Esophagus (tissue), 2 donors: ENCODE data around the gene BCORL1. TPM values are rescaled to one million over a fixed set of nuclear protein-coding genes. Genes with fewer than 3 reads are reported as not detected.

Experiments
- H3K27ac ChIP-seq, 2 donors: one replicate each; pipeline ENCODE4 v1.5.1; 2013; ENCODE audit warnings: low read depth in 2 of 2, mild to moderate bottlenecking in 2 of 2, inconsistent platforms in 1 of 2, low read length in 1 of 2, moderate library complexity in 1 of 2
- H3K27me3 ChIP-seq, 2 donors: one replicate each; pipeline ENCODE4 v1.6.1; 2013; ENCODE audit warnings: low read length in 2 of 2, control low read depth in 1 of 2, mild to moderate bottlenecking in 1 of 2; ENCODE audit not compliant: insufficient read depth in 2 of 2, control insufficient read depth in 1 of 2
- H3K36me3 ChIP-seq, 2 donors: one replicate each; pipeline ENCODE4 v1.6.1; 2013; ENCODE audit warnings: low read length in 1 of 2; ENCODE audit not compliant: control insufficient read depth in 2 of 2, insufficient read depth in 2 of 2
- H3K4me1 ChIP-seq, 2 donors: one replicate each; pipeline ENCODE4 v1.6.1; 2013; ENCODE audit warnings: low read length in 1 of 2; ENCODE audit not compliant: control insufficient read depth in 2 of 2, insufficient read depth in 2 of 2
- H3K4me3 ChIP-seq, 2 donors: one replicate each; pipeline ENCODE4 v1.5.1; 2013; ENCODE audit warnings: low read length in 2 of 2, mild to moderate bottlenecking in 2 of 2, low read depth in 1 of 2, moderate library complexity in 1 of 2
- H3K9me3 ChIP-seq, 2 donors: one replicate each; pipeline ENCODE4 v1.6.1; 2013; ENCODE audit warnings: mild to moderate bottlenecking in 2 of 2, low read depth in 1 of 2, low read length in 1 of 2, moderate library complexity in 1 of 2; ENCODE audit not compliant: control insufficient read depth in 2 of 2, insufficient read depth in 1 of 2
- WGBS, 2 donors: extraction: QIAGEN DNeasy Blood & Tissue Kit; methylation state at CpG; one replicate each; pipeline ENCODE4 v1.1.7; 2013; 5-methylcytosine and 5-hydroxymethylcytosine counted together
- polyA plus RNA-seq, 2 donors: library from polyadenylated mRNA; stranded (reverse); fragments of 200-250 nt; gene quantifications; one replicate each; pipeline ENCODE4 v1.2.3, GENCODE V29; 2013
- donor health status: healthy with polysubstance abuse.
- donor health status: Bipolar disorder and iron deficiency.

The BCORL1 gene, protein sequence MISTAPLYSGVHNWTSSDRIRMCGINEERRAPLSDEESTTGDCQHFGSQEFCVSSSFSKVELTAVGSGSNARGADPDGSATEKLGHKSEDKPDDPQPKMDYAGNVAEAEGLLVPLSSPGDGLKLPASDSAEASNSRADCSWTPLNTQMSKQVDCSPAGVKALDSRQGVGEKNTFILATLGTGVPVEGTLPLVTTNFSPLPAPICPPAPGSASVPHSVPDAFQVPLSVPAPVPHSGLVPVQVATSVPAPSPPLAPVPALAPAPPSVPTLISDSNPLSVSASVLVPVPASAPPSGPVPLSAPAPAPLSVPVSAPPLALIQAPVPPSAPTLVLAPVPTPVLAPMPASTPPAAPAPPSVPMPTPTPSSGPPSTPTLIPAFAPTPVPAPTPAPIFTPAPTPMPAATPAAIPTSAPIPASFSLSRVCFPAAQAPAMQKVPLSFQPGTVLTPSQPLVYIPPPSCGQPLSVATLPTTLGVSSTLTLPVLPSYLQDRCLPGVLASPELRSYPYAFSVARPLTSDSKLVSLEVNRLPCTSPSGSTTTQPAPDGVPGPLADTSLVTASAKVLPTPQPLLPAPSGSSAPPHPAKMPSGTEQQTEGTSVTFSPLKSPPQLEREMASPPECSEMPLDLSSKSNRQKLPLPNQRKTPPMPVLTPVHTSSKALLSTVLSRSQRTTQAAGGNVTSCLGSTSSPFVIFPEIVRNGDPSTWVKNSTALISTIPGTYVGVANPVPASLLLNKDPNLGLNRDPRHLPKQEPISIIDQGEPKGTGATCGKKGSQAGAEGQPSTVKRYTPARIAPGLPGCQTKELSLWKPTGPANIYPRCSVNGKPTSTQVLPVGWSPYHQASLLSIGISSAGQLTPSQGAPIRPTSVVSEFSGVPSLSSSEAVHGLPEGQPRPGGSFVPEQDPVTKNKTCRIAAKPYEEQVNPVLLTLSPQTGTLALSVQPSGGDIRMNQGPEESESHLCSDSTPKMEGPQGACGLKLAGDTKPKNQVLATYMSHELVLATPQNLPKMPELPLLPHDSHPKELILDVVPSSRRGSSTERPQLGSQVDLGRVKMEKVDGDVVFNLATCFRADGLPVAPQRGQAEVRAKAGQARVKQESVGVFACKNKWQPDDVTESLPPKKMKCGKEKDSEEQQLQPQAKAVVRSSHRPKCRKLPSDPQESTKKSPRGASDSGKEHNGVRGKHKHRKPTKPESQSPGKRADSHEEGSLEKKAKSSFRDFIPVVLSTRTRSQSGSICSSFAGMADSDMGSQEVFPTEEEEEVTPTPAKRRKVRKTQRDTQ (N-terminal part only)
- polyA plus RNA-seq = 1 to 10 TPM; 1.0 to 1.7 TPM

GRCh38 chrX:129982300-129983251, at the start of gene BCORL1:
Gene BCORL1, plus strand, starts transcription at chrX:129982635. Its CDS starts 22,597 bp downstream, at chrX:130005232.
- Histone ChIP-seq H3K27me3 (no peaks in the 10 kb centered on the region), H3K4me1 (no peaks in the 10 kb centered on the region), H3K36me3 (no peaks in the 10 kb centered on the region), H3K9me3 (no peaks in the 10 kb centered on the region), H3K27ac (peak within 1 kb of the TSS; percentile 44 to 77), H3K4me3 (no peak within 1 kb of the TSS)
- WGBS, 2 donors = 1 to 37% methylated on average over 61 to 74 of the region's 74 CpGs

DNA sequence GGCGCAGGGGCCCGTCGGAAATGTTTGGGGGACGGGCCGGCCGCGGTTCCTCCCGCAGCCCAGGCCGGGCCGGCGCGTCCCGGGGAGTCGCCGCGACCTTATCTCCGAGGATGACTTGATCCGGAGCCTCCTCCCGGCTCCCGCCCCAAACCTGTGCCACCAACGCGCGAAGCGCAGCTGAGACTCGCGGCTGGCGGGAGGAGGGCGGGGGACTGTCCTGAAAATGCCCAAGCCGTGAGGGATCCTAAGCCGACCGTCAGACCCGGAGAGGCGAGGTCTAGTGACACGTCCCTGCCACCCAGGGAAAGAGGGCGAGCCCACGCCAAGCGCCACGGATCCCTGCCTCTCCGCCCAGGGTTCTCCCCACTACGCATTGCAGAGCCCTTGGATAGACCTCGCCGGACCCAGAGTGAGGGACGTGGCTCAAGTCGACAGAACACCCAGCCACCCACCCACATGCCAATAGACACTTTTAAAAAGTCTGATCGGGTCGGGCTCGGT, 49.6 kb upstream of the BCORL1 start:
- WGBS, 2 donors = 7 to 40% methylated on average over 47 of the region's 47 CpGs

GRCh38 chrX:129933700-129934099, 48.7 kb upstream of the BCORL1 start:
- WGBS, 2 donors = 55 to 69% methylated on average over 7 of the region's 7 CpGs
- Histone ChIP-seq H3K27me3 (no peaks in the 10 kb centered on the region), H3K27ac (no peak overlapping the region), H3K9me3 (peaks cover 0 to 2% of the 10 kb centered on the region in 2 donors), H3K4me1 (no peaks in the 10 kb centered on the region), H3K4me3 (no peak overlapping the region), H3K36me3 (no peaks in the 10 kb centered on the region)

More for the DNA sequence above, 49.6 kb upstream of the BCORL1 start:
- Histone ChIP-seq H3K4me3 (peak overlapping the region; percentile 45 to 48), H3K27me3 (no peaks in the 10 kb centered on the region), H3K27ac (peak overlapping the region; percentile 38 to 82), H3K4me1 (no peaks in the 10 kb centered on the region), H3K36me3 (no peaks in the 10 kb centered on the region), H3K9me3 (peaks cover 0 to 2% of the 10 kb centered on the region in 2 donors)

- Histone ChIP-seq H3K4me1 (no peaks in the 10 kb centered on the region), H3K9me3 (peaks cover 0 to 2% of the 10 kb centered on the region in 2 donors), H3K27me3 (no peaks in the 10 kb centered on the region), H3K4me3 (no peak overlapping the region), H3K36me3 (no peaks in the 10 kb centered on the region), H3K27ac (no peak overlapping the region)
- 58 to 64% methylated on average over 10 of the region's 10 CpGs for WGBS, 2 donors
Observed at GRCh38 chrX:129934461-129934860, 48.0 kb upstream of the BCORL1 start.

DNA sequence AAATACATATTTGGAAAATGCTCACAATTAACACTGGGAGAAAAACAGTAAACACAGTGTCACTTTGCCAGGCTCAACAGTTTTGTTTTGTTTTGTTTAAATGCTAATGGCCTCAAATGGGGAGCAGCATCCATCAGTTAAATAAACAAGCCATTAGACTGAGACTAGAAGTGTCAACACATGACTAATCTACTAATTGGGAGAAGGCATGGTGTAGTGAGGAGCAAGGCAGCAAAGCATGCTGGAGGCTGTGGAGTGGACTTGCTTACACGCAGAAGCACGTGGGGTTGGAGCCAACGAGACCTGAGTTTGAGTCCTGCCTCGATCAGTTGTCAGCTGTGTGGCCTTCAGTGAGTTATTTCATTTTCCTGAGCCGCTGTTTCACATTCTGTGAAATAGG, 47.5 kb upstream of the BCORL1 start:
- no peaks in the 10 kb centered on the region for H3K27me3 ChIP-seq
- WGBS, 2 donors = 66 to 89% methylated on average over 5 of the region's 5 CpGs
- H3K36me3 ChIP-seq = no peaks in the 10 kb centered on the region
- peaks cover 0 to 2% of the 10 kb centered on the region in 2 donors for H3K9me3 ChIP-seq
- H3K27ac ChIP-seq = no peak overlapping the region
- no peaks in the 10 kb centered on the region for H3K4me1 ChIP-seq
- H3K4me3 ChIP-seq = no peak overlapping the region

GRCh38 chrX:129938081-129938480, 44.4 kb upstream of the BCORL1 start:
- H3K9me3 ChIP-seq = no peaks in the 10 kb centered on the region
- H3K27me3 ChIP-seq = no peaks in the 10 kb centered on the region
- no peak overlapping the region for H3K4me3 ChIP-seq
- no peak overlapping the region for H3K27ac ChIP-seq
- 61 to 77% methylated on average over 4 of the region's 4 CpGs for WGBS, 2 donors
- H3K36me3 ChIP-seq = no peaks in the 10 kb centered on the region
- H3K4me1 ChIP-seq = no peaks in the 10 kb centered on the region

GRCh38 chrX:129939986-129940385, 42.4 kb upstream of the BCORL1 start:
- WGBS, 2 donors = 38 to 43% methylated on average over 8 of the region's 8 CpGs
- Histone ChIP-seq H3K4me1 (no peaks in the 10 kb centered on the region), H3K9me3 (no peaks in the 10 kb centered on the region), H3K27me3 (no peaks in the 10 kb centered on the region), H3K36me3 (no peaks in the 10 kb centered on the region), H3K4me3 (no peak overlapping the region), H3K27ac (no peak overlapping the region)

GRCh38 chrX:129940721-129941120, 41.7 kb upstream of the BCORL1 start:
- Histone ChIP-seq H3K27ac (no peak overlapping the region), H3K4me3 (no peak overlapping the region), H3K27me3 (no peaks in the 10 kb centered on the region), H3K9me3 (no peaks in the 10 kb centered on the region), H3K36me3 (no peaks in the 10 kb centered on the region), H3K4me1 (no peaks in the 10 kb centered on the region)
- 78 to 86% methylated on average over 2 of the region's 2 CpGs for WGBS, 2 donors
